ENCODE data around the gene ADGRA1.
A peak's percentile ranks its signal among the peaks of the same experiment; 100 is the strongest.

ADGRA1 gene

GRCh38 chr10:133096616-133097269 is 9.0 kb downstream of the ADGRA1 start:
- DNase-seq = no peak

GRCh38 chr10:133097418-133097817 is 9.7 kb downstream of the ADGRA1 start:
- no peak for DNase-seq

GRCh38 chr10:133097961-133098360 is 10.2 kb downstream of the ADGRA1 start:
- no peak for DNase-seq

GRCh38 chr10:133098426-133099124 is 10.9 kb downstream of the ADGRA1 start:
- DNase-seq = no peak

- no peak for DNase-seq
These were observed 11.8 kb downstream of the ADGRA1 start for GRCh38 chr10:133099571-133099970.

GRCh38 chr10:133100186-133100585 is 12.5 kb downstream of the ADGRA1 start:
- no peak for DNase-seq

GRCh38 chr10:133100706-133101415 is 13.1 kb downstream of the ADGRA1 start:
- peak in 1 of 4 experiments; percentile 10 for DNase-seq

GRCh38 chr10:133101416-133101810 is 13.7 kb downstream of the ADGRA1 start:
- no peak for DNase-seq

- DNase-seq = no peak
These were observed 14.8 kb downstream of the ADGRA1 start for GRCh38 chr10:133102415-133103095.

GRCh38 chr10:133103311-133103910 is 15.7 kb downstream of the ADGRA1 start:
- no peak for DNase-seq

GRCh38 chr10:133104068-133104962 is 16.6 kb downstream of the ADGRA1 start:
- DNase-seq = no peak

- no peak for DNase-seq
These were observed 17.4 kb downstream of the ADGRA1 start for GRCh38 chr10:133104963-133105640.

GRCh38 chr10:133105686-133106390 is 18.1 kb downstream of the ADGRA1 start:
- DNase-seq = no peak

- no peak for DNase-seq
These were observed 18.8 kb downstream of the ADGRA1 start for GRCh38 chr10:133106516-133106915.

- DNase-seq = no peak
These were observed 19.7 kb downstream of the ADGRA1 start for GRCh38 chr10:133107442-133107841.

GRCh38 chr10:133109711-133110110 is 22.0 kb downstream of the ADGRA1 start:
- no peak for DNase-seq

- no peak for DNase-seq
These were observed 22.4 kb downstream of the ADGRA1 start for GRCh38 chr10:133110133-133110532.

GRCh38 chr10:133110609-133111275 is 23.0 kb downstream of the ADGRA1 start:
- no peak for DNase-seq

- DNase-seq = peak in 1 of 4 experiments; percentile 5
These were observed 23.9 kb downstream of the ADGRA1 start for GRCh38 chr10:133111640-133112039.

Data from activated naive CD4-positive, alpha-beta T cell (primary cell).